Measurements from ENCODE around the gene FAM241B. TPM values are rescaled to one million over a fixed set of nuclear protein-coding genes. Genes with fewer than 3 reads are reported as not detected.

Gene FAM241B
- polyA plus RNA-seq, 1 of the 3 experiments (the other 2 are of a cell fraction), result 16.0 TPM

GRCh38 chr10:69626826-69627225 lies 3.2 kb upstream of the FAM241B start:
- no peak for DNase-seq
- no peaks in the 10 kb centered on the region for H3F3A ChIP-seq (replicated peaks; ENCODE audit: insufficient read depth)
- H3K4me3 ChIP-seq (ENCODE audit: low read depth in 2 of 2, low read length in 1 of 2), result no peak overlapping the region
- H3K27me3 ChIP-seq (ENCODE audit: insufficient read depth), result no peaks in the 10 kb centered on the region; the same call in 1 of the 2 replicates
- ChIA-PET CTCF (interaction anchor here (1.1 kb wide), 1 partner anchor 288 kb away, joined by 3 read pairs; no protein-coding TSS in a partner anchor), POLR2A (no interaction called here)
- H3K9me2 ChIP-seq, result no peaks in the 10 kb centered on the region
- no peak overlapping the region for H3K9ac ChIP-seq
- no peaks in the 10 kb centered on the region for H3K36me3 ChIP-seq (replicated peaks in 1 of 2; ENCODE audit: control insufficient read depth in 1 of 2, insufficient read depth in 2 of 2, low read length in 1 of 2)
- peaks cover 6 to 17% of the 10 kb centered on the region in 2 experiments; a peak in 2 of 4 replicates for H3K4me1 ChIP-seq (ENCODE audit: control insufficient read depth in 1 of 2, insufficient read depth in 2 of 2, low read depth in 1 of 2, low read length in 1 of 2)
- no peak overlapping the region for H3K27ac ChIP-seq (ENCODE audit: low read depth in 2 of 2, low read length in 1 of 2)
- no peak overlapping the region for H2AFZ ChIP-seq (ENCODE audit: low read depth)
- no peaks in the 10 kb centered on the region for H4K20me1 ChIP-seq (ENCODE audit: insufficient read depth)
- TF ChIP-seq POLR2AphosphoS5 (IDR thresholded peaks at IDR 0.05; ENCODE audit: low read depth, low read length), result no peak
- TF ChIP-seq REST (IDR thresholded peaks at IDR 0.05; ENCODE audit: low read depth, low read length), result no peak
- TF ChIP-seq RFX5 (IDR thresholded peaks at IDR 0.05; ENCODE audit: low read length), result no peak
- TF ChIP-seq GABPA (IDR thresholded peaks at IDR 0.05; ENCODE audit: low read depth), result no peak
- TF ChIP-seq SMC3 (IDR thresholded peaks at IDR 0.05; ENCODE audit: low read depth, low read length), result no peak
- no peak for TF ChIP-seq TEAD4 (IDR thresholded peaks at IDR 0.05; ENCODE audit: borderline replicate concordance, insufficient read depth)
- TF ChIP-seq FOXM1 (IDR thresholded peaks at IDR 0.05; ENCODE audit: low read depth), result no peak
- H3K4me2 ChIP-seq, result no peak overlapping the region
- H3K79me2 ChIP-seq (ENCODE audit: insufficient read depth), result no peaks in the 10 kb centered on the region
- H3K9me3 ChIP-seq, result no peaks in the 10 kb centered on the region

GRCh38 chr10:69628891-69629290 lies 1.2 kb upstream of the FAM241B start:
- Histone ChIP-seq H3K9ac (no peak overlapping the region), H4K20me1 (ENCODE audit: insufficient read depth) (no peaks in the 10 kb centered on the region), H2AFZ (ENCODE audit: low read depth) (no peak overlapping the region), H3K79me2 (ENCODE audit: insufficient read depth) (no peaks in the 10 kb centered on the region), H3F3A (replicated peaks; ENCODE audit: insufficient read depth) (no peaks in the 10 kb centered on the region), H3K4me3 (ENCODE audit: low read depth in 2 of 2, low read length in 1 of 2) (no peak overlapping the region), H3K36me3 (replicated peaks in 1 of 2; ENCODE audit: control insufficient read depth in 1 of 2, insufficient read depth in 2 of 2, low read length in 1 of 2) (peaks cover 0 to 5% of the 10 kb centered on the region in 2 experiments), H3K27ac (ENCODE audit: low read depth in 2 of 2, low read length in 1 of 2) (no peak overlapping the region), H3K4me1 (ENCODE audit: control insufficient read depth in 1 of 2, insufficient read depth in 2 of 2, low read depth in 1 of 2, low read length in 1 of 2) (peaks cover 6 to 17% of the 10 kb centered on the region in 2 experiments; a peak in 2 of 4 replicates), H3K9me2 (no peaks in the 10 kb centered on the region), H3K4me2 (no peak overlapping the region), H3K27me3 (ENCODE audit: insufficient read depth) (no peaks in the 10 kb centered on the region; the same call in 1 of the 2 replicates), H3K9me3 (no peaks in the 10 kb centered on the region)
- TF ChIP-seq TEAD4 (IDR thresholded peaks at IDR 0.05; ENCODE audit: borderline replicate concordance, insufficient read depth) (no peak), EZH2phosphoT487 (IDR thresholded peaks at IDR 0.05; ENCODE audit: borderline replicate concordance, low read depth) (no peak), FOXM1 (IDR thresholded peaks at IDR 0.05; ENCODE audit: low read depth) (no peak), MXI1 (IDR thresholded peaks at IDR 0.05; ENCODE audit: low read depth, low read length) (no peak), MAX (IDR thresholded peaks at IDR 0.05; ENCODE audit: low read depth) (no peak), CTCF (IDR thresholded peaks at IDR 0.05) (no peak), CHD2 (IDR thresholded peaks at IDR 0.05; ENCODE audit: low read length, partially characterized antibody) (no peak), TAF1 (IDR thresholded peaks at IDR 0.05; ENCODE audit: borderline replicate concordance, low read depth, low read length) (no peak)
- CTCF ChIA-PET, result interaction anchor here (0.6 to 4.1 kb wide), 29 partner anchors 8 to 323 kb away, joined by 3 to 15 read pairs (median 3); no protein-coding TSS in a partner anchor
- no peak for DNase-seq
- POLR2A ChIA-PET, result no interaction called here
- 64% methylated on average over 6 of the region's 6 CpGs for WGBS (ENCODE audit: low lambda C conversion rate)

Data from SK-N-SH (cell line).